Effector CD4-positive, alpha-beta T cell (primary cell): ENCODE data around the gene FAM76A.
"Not testable (repeated sequence)": the region's sequence is repeated elsewhere in the genome, so short reads cannot be mapped to it uniquely, and the experiment has no call there.

Source experiments
- DNase-seq: peaks from one replicate; pipeline ENCODE4 v3.0.0-alpha.2; 2020

Gene FAM76A

DNA sequence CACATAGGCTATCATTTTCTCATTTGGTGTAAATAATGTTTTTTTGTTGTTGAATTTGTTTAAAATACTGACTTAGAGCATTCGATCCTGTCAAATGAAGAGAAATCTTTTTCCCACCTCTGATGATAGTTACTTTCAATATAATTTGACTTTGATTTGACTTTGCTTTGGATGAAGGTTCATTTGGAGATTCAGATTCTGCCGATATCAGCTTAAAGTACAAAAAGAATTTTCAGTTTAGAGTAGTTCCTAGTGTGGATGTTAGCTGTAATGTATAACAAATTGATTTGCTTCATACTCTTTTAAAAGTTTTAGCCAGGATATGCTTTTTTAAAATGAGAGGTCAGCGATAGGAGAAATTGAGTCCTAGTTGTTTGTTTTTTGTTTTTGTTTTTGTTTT lies 57.2 kb downstream of the FAM76A start:
- no peak for DNase-seq

DNA sequence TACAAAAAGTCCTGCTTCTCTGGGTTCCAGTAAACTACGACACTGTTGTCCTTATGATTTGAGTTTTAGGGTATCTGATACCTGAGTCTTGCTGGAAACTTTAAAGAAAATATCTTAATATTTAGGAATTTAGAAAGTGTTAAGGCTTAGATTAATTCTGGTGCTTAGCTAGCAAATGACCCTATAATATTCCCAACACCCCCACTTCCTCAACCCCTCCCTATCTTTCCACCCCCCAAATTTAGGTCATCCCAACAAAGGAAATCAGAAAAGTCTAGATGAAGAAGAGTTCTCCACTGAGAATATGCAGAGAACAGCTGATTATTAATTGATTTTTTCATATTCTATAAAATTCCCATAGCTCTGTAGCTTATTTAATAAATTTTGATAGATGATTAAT lies 58.9 kb downstream of the FAM76A start:
- DNase-seq, result no peak

DNA sequence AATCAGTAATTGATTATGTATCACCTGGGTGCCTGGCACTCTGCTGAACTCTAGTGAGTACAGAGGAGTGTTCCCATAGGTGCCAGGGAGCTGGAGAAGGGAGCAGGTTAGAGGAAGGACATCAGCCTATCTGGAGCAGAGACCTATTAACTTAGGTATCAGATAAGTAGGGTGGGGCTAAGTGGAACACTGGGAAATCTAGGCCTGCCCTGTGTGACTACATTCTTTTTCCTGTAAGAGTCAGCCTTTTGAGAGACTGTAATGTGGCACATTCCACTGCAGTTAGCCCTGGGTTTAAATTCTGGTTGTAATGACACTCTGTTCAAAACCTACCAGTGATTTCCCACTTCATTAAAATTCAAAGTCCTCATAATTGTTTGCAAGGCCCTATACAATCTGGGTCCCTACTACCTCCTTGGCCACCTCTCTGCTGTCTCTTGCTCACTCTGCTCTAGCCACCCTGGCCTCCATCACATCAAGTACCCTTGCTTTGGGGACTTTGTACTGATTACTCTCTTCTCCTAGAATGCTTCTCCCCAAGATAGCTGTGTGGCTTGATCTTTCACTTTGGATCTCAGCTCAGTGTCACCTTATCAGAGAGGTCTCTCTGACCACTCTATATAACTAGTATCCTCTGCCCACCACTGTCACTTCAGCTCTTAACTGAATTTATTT lies 60.2 kb downstream of the FAM76A start:
- DNase-seq, result no peak

DNA sequence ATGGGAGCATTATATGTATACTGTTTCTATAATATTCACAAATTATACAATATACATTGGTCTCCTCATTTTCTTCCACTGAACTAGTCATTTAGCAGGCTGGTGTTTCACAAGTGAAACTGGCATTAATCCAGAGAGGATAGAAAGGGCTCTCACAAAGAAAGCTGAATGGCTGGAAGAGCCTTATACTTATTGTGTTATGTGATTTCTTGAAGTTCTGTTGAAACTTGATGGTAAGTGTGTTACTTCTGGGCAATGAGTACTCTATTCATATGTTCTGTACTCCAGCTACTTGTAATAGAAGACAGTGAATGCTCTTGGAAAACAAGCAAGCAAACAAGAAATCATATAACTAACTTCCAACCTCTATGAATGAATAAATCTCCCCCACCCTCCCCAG lies 62.1 kb downstream of the FAM76A start:
- no peak for DNase-seq

DNA sequence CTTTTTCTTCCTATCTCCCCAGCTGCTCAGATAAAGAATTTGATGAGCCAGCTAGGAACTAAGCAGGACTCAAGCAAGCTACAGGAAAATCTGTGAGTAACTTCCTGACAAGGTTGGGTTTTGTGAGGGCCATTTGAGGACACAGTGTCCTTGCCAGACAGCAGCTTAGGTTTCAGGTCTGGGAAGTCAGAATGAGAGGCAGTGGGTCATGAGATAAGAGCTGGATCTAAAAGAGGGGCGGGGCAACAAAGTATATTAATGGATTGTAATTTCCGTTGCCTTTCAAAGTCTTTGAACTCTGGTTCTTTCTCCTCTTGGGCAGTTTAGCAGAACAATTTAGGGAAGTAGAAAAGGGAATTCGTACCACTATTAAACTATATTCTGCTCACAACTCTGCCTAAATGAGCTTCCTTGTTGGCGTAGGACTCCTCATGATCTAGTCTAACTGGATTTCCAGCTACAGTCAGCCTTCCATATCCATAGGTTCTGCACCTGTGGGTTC lies 63.8 kb downstream of the FAM76A start:
- no peak for DNase-seq

DNA sequence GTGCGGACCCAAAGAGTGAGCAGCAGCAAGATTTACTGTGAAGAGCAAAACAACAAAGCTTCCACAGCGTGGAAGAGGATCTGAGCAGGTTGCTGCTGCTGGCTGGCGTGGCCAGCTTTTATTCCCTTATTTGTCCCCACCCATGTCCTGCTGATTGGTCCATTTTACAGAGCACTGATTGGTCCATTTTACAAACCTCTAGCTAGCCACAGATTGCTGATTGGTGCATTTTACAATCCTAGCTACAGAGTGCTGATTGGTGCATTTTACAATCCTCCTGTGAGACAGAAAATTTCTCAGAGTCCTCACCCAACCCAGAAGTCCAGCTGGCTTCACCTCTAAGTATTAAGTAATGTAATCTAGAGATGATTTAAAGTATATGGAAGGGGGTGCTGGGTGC lies 64.5 kb downstream of the FAM76A start:
- DNase-seq, result not testable (repeated sequence)

DNA sequence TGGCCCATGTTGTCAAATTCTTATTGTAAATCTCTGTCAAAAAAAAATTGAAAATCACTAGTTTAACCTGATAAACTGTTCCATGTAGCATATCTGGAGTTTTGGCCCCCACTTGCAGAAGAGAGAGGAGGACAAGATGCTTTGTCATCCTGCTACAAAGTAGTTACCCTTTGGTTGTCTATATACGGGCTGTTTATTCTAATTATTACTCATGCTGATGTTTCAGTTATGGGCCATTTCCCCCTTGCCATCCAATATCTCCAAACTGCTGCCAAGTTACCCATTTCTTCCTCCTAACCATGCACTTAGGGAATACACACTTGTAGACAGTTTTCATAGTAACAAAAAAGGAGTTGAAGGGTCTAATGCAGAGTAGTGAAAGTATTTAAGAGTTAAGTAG lies 69.8 kb downstream of the FAM76A start:
- no peak for DNase-seq

DNA sequence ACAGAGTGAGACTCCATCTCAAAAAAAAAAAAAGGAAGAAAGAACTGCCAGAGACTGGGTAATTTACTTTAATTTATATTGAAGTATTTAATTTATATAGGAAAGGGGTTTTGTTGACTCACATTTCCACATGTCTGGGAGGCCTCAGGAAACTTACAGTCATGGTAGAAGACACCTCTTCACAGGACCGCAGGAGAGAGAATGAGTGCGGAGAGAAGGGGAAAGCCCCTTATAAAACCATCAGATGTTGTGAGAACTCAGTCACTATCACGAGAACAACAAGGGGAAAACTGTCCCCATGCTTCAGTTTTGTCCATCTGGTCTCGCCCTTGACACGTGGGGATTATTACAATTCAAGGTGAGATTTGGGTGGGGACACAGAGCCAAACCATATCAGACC lies 79.0 kb downstream of the FAM76A start:
- no peak for DNase-seq

DNA sequence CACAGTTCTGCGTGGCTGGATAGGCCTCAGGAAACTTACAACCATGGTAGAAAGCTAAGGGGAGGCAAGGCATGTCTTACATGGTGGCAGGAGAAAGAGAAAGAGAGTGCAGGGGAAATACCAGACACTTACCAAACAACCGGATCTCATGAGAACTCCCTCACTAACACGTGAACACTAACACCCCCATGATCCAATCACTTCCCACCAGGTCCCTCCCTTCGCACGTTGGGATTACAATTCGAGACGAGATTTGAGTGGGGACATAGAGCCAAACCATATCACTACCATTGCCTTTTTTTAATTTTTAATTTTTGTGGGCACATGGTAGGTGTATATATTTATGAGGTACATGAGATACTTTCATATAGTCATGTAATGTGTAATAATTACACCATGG lies 81.0 kb downstream of the FAM76A start:
- no peak for DNase-seq

DNA sequence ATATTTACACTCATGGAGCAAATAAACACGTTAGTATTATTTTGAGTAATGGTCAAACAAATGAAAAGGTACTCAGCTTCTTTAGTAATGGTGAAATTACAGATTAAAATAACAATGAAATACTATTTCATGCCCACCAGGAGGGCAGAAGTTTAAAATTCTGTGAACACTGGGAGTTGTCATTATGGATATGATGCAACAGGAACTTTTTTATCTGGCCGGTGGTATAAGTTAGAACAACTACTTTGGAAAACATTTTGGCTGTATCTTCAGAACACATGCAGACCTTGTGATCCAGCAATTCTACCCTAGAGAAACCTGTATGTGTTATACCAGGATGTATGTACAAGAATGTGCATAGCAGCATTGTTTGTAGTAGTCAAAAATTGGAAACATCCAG lies 81.6 kb downstream of the FAM76A start:
- no peak for DNase-seq

DNA sequence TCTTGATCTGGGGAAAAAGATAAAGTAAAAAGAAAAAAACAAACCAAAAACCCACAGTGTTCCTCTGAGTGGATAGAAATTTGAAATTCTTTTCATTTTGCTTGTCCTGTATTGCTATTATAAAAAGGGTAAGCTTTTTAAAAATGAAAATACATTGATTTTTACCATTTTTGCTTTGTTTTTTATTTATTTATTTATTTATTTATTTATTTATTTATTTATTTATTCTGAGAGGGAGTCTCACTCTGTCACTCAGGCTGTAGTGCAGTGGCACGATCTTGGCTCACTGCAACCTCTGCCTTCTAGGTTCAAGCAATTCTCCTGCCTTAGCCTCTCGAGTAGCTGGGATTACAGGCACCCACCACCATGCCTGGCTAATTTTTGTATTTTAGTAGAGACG lies 82.4 kb downstream of the FAM76A start:
- DNase-seq, result not testable (repeated sequence)

DNA sequence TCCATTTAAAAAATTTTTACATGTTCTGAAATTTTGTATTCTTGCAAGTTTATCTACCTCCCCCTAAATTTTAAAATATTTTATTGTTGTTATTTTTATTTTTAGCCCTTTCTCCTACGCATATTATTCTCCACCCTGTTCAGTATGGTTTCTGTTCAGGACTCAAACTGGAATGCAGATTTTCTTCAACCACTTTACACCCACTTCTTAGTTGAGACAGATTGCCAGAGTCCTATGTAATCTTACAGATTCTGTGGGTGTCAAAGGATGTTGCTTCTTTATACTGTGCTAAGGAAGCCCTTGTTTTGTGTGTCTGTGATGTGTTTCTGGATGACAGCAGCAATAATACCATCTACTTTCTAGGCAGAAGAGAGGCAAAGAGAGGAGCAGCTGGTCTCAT lies 84.1 kb downstream of the FAM76A start:
- no peak for DNase-seq

DNA sequence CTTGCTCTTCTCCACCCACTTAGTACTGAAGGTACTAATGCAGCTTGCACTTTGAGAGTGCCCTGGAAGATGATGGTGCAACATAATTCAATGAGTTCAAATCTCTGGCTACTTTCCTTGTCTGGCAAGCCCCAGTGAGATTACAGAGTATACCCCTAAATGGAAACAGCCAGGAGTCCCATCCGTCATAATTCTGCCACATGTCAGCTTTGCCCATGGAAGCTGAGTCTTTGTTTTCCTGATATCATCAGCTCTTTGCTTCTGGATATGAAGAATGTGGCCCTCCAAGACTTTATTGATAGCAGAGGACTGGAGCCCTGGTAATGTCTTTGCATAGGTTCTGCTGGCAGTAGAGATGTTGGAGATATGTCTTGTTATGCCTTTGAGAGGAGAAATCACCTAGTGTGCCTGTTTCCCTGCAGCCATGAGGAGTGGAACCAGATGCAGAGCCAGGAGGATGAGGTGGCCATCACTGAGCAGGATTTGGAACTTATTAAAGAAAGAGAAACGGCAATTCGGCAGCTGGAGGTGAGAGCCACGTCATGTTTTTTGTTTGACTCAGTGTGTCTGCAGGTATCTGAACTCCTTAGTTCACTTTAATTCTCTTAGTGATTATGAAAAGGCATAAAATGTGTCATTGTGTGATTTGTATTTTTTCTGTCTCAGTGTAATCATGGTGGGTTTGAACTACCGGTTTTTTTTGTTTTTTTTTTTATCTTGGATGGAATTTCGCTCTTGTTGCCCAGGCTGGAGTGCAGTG lies 86.2 kb downstream of the FAM76A start:
- no peak for DNase-seq
